MM.1S (cell line): ENCODE results near the gene LRRC49.

Source experiments
- DNase-seq: peaks from one replicate; pipeline ENCODE4 v3.0.0-alpha.2; 2015
- H2AFZ ChIP-seq: fragments of 300-600 bp; sonication (generic); 2 replicates; pipeline ENCODE4 v1.6.0; 2016; ENCODE audit warnings: antibody characterized with exemption, low read length
- H3F3A ChIP-seq: fragments of 300-600 bp; sonication (generic); 2 replicates; pipeline ENCODE4 v1.6.1; 2016; ENCODE audit warnings: mild to moderate bottlenecking, antibody characterized with exemption, low read length, moderate library complexity, mixed read lengths; ENCODE audit not compliant: insufficient read depth
- H3K27ac ChIP-seq: fragments of 300-600 bp; sonication (generic); 2 replicates; pipeline ENCODE4 v1.5.1; 2016; ENCODE audit warnings: mild to moderate bottlenecking, low read length
- H3K27me3 ChIP-seq: fragments of 300-600 bp; sonication (generic); replicated peaks from 2 replicates; pipeline ENCODE4 v1.6.0; 2016; ENCODE audit warnings: low read length; ENCODE audit not compliant: insufficient read depth
- H3K36me3 ChIP-seq: fragments of 300-600 bp; sonication (generic); replicated peaks from 2 replicates; pipeline ENCODE4 v1.6.1; 2016; ENCODE audit warnings: mild to moderate bottlenecking, low read length, mixed read lengths; ENCODE audit not compliant: insufficient read depth
- H3K4me1 ChIP-seq: fragments of 300-600 bp; sonication (generic); 2 replicates; pipeline ENCODE4 v1.6.1; 2016; ENCODE audit warnings: low read length, mixed read lengths
- H3K4me2 ChIP-seq: fragments of 300-600 bp; sonication (generic); 2 replicates; pipeline ENCODE4 v1.6.0; 2016; ENCODE audit warnings: low read depth, low read length
- H3K4me3 ChIP-seq: fragments of 300-600 bp; sonication (generic); 2 replicates; pipeline ENCODE4 v1.5.1; 2016; ENCODE audit warnings: low read length, mixed read lengths
- H3K79me2 ChIP-seq: fragments of 300-600 bp; sonication (generic); 2 replicates; pipeline ENCODE4 v1.6.1; 2016; ENCODE audit warnings: mixed run types, low read length, mixed read lengths
- H3K9ac ChIP-seq: fragments of 300-600 bp; sonication (generic); 2 replicates; pipeline ENCODE4 v1.6.1; 2016; ENCODE audit warnings: low read length, mixed read lengths
- H3K9me2 ChIP-seq: fragments of 300-600 bp; sonication (generic); replicated peaks from 2 replicates; pipeline ENCODE4 v1.6.1; 2016; ENCODE audit warnings: mild to moderate bottlenecking, low read length, mixed read lengths; ENCODE audit not compliant: insufficient read depth
- H3K9me3 ChIP-seq: fragments of 300-600 bp; sonication (generic); replicated peaks from 2 replicates; pipeline ENCODE4 v1.6.1; 2016; ENCODE audit warnings: mild to moderate bottlenecking, low read length, mixed read lengths; ENCODE audit not compliant: insufficient read depth
- H4K20me1 ChIP-seq: fragments of 300-600 bp; sonication (generic); 2 replicates; pipeline ENCODE4 v1.6.1; 2016; ENCODE audit warnings: mild to moderate bottlenecking, low read length, moderate library complexity, mixed read lengths; ENCODE audit not compliant: insufficient read depth
- CTCF ChIP-seq: fragments of 300-600 bp; sonication (generic); IDR thresholded peaks from 2 replicates; pipeline ENCODE4 v1.5.1; 2016; ENCODE audit warnings: antibody characterized with exemption, low read length, mixed read lengths
- EZH2 ChIP-seq: fragments of 300-600 bp; sonication (generic); optimal IDR thresholded peaks from 2 replicates; pipeline ENCODE3; 2017; ENCODE audit warnings: low read depth, mild to moderate bottlenecking, antibody characterized with exemption, low read length, mixed read lengths
- EZH2phosphoT487 ChIP-seq: fragments of 300-600 bp; sonication (generic); IDR thresholded peaks from 2 replicates; pipeline ENCODE4 v1.6.1; 2018; ENCODE audit warnings: antibody characterized with exemption, low read length

LRRC49 gene

DNA sequence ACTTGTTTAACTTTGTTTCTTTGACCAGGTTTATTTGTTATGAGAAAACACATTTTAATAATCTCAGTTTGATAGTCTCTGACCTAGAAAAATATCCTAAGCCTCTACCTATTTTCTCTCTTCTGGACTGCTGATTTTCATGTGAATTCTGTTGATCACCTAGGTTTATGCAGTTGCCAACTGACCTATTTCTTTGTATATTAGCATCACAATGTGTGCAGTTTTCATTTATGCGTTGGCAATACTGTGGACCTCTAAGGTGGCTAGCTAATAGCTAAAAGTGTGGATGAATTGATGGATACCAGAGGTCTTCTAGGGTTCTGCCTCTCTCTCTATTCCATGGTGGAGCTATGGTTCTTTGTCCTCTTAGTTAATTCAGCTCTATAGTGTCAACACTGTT, 72.1 kb downstream of the LRRC49 start:
- Histone ChIP-seq H3K9me2 (no peaks in the 10 kb centered on the region), H4K20me1 (no peaks in the 10 kb centered on the region), H3K79me2 (no peaks in the 10 kb centered on the region), H3F3A (no peaks in the 10 kb centered on the region), H3K27me3 (no peaks in the 10 kb centered on the region), H3K9me3 (no peaks in the 10 kb centered on the region), H3K4me3 (no peak overlapping the region), H3K4me1 (peaks cover 4% of the 10 kb centered on the region; the same call in 1 of the 2 replicates), H2AFZ (no peak overlapping the region), H3K27ac (no peak overlapping the region), H3K4me2 (no peak overlapping the region), H3K36me3 (no peaks in the 10 kb centered on the region), H3K9ac (no peak overlapping the region)
- DNase-seq, result no peak
- TF ChIP-seq EZH2 (no peak), CTCF (no peak), EZH2phosphoT487 (no peak)

- DNase-seq, result no peak
- Histone ChIP-seq H3K36me3 (no peaks in the 10 kb centered on the region), H3K27ac (no peak overlapping the region), H3K9me3 (no peaks in the 10 kb centered on the region), H4K20me1 (no peaks in the 10 kb centered on the region), H3K9ac (no peak overlapping the region), H3K4me3 (no peak overlapping the region), H3F3A (no peaks in the 10 kb centered on the region), H3K79me2 (no peaks in the 10 kb centered on the region), H3K4me2 (no peak overlapping the region), H2AFZ (no peak overlapping the region), H3K4me1 (peaks cover 4% of the 10 kb centered on the region; the same call in 1 of the 2 replicates), H3K27me3 (no peaks in the 10 kb centered on the region), H3K9me2 (no peaks in the 10 kb centered on the region)
- no peak for TF ChIP-seq EZH2phosphoT487
- no peak for TF ChIP-seq CTCF
- TF ChIP-seq EZH2, result no peak
Observed at GRCh38 chr15:70967646-70968045, 75.0 kb downstream of the LRRC49 start.

DNA sequence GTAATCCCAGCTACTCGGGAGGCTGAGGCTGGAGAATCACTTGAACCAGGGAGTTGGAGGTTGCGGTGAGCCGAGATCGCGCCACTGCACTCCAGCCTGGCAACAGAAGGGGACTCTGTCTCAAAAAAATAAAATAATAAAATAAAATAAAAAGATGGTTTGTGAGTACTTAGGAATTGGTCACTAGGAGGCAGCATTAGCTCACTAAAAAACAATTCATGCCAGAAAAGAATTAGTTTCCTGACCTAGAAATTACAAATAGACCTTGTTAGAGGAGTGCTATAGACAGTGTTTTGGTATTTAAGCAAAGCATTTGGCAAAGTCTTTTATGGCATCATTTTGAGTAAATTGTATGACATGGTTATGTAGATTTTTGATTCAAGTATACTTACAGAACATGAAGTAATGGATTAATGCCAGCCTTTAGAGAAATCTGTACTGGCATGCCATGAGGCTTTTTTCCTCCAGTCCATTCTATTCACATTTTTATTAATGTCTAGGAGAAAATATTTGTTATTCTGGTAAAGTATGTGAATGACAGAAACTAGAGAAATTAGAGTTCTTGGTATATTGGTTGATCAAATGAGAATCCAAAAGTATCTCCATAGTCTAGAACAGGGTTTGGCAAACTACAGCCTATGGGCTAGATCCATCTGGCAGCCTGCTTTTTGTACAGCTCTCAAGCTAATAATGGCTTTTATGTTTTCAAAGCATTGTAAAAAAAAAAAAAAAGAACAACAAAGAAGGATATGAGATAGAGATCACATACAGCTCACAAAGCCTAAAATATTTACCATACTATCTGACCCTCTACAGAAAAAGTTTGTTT, 81.6 kb downstream of the LRRC49 start:
- no peaks in the 10 kb centered on the region for H3K79me2 ChIP-seq
- no peak overlapping the region for H3K27ac ChIP-seq
- no peak overlapping the region for H3K9ac ChIP-seq
- no peaks in the 10 kb centered on the region for H3K27me3 ChIP-seq
- TF ChIP-seq CTCF (peak; percentile 19), EZH2 (no peak)
- no peaks in the 10 kb centered on the region for H3K9me2 ChIP-seq
- no peak overlapping the region for H2AFZ ChIP-seq
- H3K9me3 ChIP-seq, result no peaks in the 10 kb centered on the region
- no peak overlapping the region for H3K4me3 ChIP-seq
- DNase-seq, result peak; percentile 24
- no peaks in the 10 kb centered on the region for H3K36me3 ChIP-seq
- no peaks in the 10 kb centered on the region for H3K4me1 ChIP-seq
- H3K4me2 ChIP-seq, result no peak overlapping the region
- H4K20me1 ChIP-seq, result no peaks in the 10 kb centered on the region
- no peaks in the 10 kb centered on the region for H3F3A ChIP-seq
